GM19351 (cell line): Measurements from ENCODE around the gene C7orf57.
"Not testable (repeated sequence)": the region's sequence is repeated elsewhere in the genome, so short reads cannot be mapped to it uniquely, and the experiment has no call there.

Experiments
- ATAC-seq: cut with Tn5 transposase; IDR thresholded peaks from one replicate; pipeline ENCODE4 v1.9.1; 2021; ENCODE audit warnings: mild to moderate bottlenecking, moderate library complexity; ENCODE audit not compliant: unreplicated experiment

The C7orf57 gene

GRCh38 chr7:48035301-48035966, at the start of gene C7orf57:
TSS of gene C7orf57 (plus strand) at chr7:48035543. CDS start at chr7:48036309, 766 bp downstream.
- peak; percentile 99 for ATAC-seq

GRCh38 chr7:47988496-47989386, 46.6 kb upstream of the C7orf57 start:
- ATAC-seq: no peak

- not testable (repeated sequence) for ATAC-seq
These were observed 45.5 kb upstream of the C7orf57 start for GRCh38 chr7:47989607-47990400.

GRCh38 chr7:47990592-47990991, 44.8 kb upstream of the C7orf57 start:
- no peak for ATAC-seq

- no peak for ATAC-seq
These were observed 44.1 kb upstream of the C7orf57 start for GRCh38 chr7:47991270-47991669.

GRCh38 chr7:47991741-47992311, 43.5 kb upstream of the C7orf57 start:
- peak; percentile 98 for ATAC-seq

- ATAC-seq: no peak
These were observed 42.9 kb upstream of the C7orf57 start for GRCh38 chr7:47992446-47992845.

- no peak for ATAC-seq
These were observed 35.9 kb upstream of the C7orf57 start for GRCh38 chr7:47999413-47999812.

- ATAC-seq: not testable (repeated sequence)
These were observed 35.2 kb upstream of the C7orf57 start for GRCh38 chr7:48000164-48000563.

- peak; percentile 16 for ATAC-seq
These were observed 31.3 kb upstream of the C7orf57 start for GRCh38 chr7:48004032-48004431.

GRCh38 chr7:48004638-48005037, 30.7 kb upstream of the C7orf57 start:
- ATAC-seq: peak; percentile 78

- ATAC-seq: no peak
These were observed 28.5 kb upstream of the C7orf57 start for GRCh38 chr7:48006866-48007265.

GRCh38 chr7:48009257-48009656, 26.1 kb upstream of the C7orf57 start:
- no peak for ATAC-seq

- ATAC-seq: no peak
These were observed 25.4 kb upstream of the C7orf57 start for GRCh38 chr7:48009954-48010353.

- no peak for ATAC-seq
These were observed 24.0 kb upstream of the C7orf57 start for GRCh38 chr7:48011323-48011722.

- no peak for ATAC-seq
These were observed 23.4 kb upstream of the C7orf57 start for GRCh38 chr7:48011951-48012350.

GRCh38 chr7:48016641-48017040, 18.7 kb upstream of the C7orf57 start:
- ATAC-seq: no peak

- ATAC-seq: no peak
These were observed 17.7 kb upstream of the C7orf57 start for GRCh38 chr7:48017674-48018073.

- no peak for ATAC-seq
These were observed 9.7 kb upstream of the C7orf57 start for GRCh38 chr7:48025624-48026023.

GRCh38 chr7:48028938-48029337, 6.4 kb upstream of the C7orf57 start, which contains the start of gene SUN3:
TSS of gene SUN3 (minus strand) at chr7:48029107. CDS start at chr7:48028938, 169 bp downstream.
- no peak for ATAC-seq

- ATAC-seq: no peak
These were observed 4.2 kb upstream of the C7orf57 start for GRCh38 chr7:48031111-48031510.
